Astrocyte of the spinal cord (primary cell): ENCODE data around the gene DCXR.

Source experiments
- DNase-seq: peaks from one replicate; pipeline ENCODE4 v3.0.0; 2011; ENCODE audit warnings: low read depth, low spot score
- H3K4me3 ChIP-seq: 2 replicates; pipeline ENCODE4 v1.5.1; 2011; ENCODE audit warnings: low read depth, mild to moderate bottlenecking, low read length, moderate library complexity
- in situ Hi-C: cut with HindIII; loops from 2 replicates; pipeline ENCODE4 v1.10.0; 2017; ENCODE audit warnings: low sequenced_read_pairs
- TF ChIP-seq, protein P1 (sequence below): IDR thresholded peaks from 2 replicates; pipeline ENCODE4 v1.5.1; 2012; ENCODE audit warnings: low read depth, mild to moderate bottlenecking, low read length, inconsistent platforms

Gene DCXR

DNA sequence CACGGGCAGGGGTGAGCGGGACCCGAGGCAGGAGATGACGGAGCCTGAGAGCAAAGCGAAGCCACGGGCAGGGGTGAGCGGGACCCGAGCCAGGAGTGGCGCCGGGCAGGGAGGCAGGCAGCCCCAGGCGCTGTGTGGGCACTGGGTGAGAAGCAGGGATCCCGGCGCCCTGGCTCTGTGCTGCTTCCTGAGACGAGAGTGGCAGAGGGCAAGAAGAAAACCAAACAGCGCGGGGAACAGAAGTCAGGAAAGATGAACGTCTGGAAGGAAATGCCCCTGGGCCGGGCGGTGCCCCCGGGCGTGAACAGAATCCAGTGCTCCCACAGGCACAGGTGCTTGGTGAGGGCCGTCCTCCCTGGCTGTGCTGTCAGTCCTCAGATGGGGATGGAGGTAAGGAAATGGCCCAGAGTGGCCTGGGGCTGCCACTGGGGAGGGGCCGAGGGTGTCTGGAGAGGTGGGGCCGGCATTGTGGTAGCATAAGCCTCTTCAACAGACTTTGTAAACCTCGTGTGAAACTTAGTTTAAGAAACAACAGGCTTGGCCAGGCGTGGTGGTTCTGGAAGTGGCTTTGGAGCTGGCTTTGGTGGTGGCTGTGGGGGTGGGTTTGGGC lies 50.2 kb downstream of the DCXR start:
- TF ChIP-seq, protein P1, sequence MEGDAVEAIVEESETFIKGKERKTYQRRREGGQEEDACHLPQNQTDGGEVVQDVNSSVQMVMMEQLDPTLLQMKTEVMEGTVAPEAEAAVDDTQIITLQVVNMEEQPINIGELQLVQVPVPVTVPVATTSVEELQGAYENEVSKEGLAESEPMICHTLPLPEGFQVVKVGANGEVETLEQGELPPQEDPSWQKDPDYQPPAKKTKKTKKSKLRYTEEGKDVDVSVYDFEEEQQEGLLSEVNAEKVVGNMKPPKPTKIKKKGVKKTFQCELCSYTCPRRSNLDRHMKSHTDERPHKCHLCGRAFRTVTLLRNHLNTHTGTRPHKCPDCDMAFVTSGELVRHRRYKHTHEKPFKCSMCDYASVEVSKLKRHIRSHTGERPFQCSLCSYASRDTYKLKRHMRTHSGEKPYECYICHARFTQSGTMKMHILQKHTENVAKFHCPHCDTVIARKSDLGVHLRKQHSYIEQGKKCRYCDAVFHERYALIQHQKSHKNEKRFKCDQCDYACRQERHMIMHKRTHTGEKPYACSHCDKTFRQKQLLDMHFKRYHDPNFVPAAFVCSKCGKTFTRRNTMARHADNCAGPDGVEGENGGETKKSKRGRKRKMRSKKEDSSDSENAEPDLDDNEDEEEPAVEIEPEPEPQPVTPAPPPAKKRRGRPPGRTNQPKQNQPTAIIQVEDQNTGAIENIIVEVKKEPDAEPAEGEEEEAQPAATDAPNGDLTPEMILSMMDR, result no peak
- no peak for DNase-seq
- in situ Hi-C loops, result no loop called here
- no peak overlapping the region for H3K4me3 ChIP-seq

DNA sequence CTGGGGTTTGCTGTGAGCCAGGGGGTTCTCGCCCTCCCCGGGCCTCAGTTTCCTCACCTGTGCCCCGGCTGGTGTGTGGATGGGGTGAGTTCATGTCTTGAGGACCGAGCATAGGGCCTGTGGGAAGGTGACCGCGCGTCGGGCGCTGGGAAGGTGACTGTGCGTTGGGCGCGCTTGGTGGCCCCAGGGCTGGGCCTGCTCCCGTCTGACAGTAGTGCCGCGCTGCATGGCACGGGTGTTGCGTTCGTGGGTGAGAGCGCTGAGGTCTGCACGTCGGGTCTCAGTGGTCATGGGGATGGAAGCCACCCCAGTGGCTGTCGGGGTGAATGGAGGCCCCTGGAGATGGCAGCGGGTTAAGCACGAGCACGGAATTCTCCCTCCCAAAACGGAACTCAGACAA lies 50.9 kb downstream of the DCXR start:
- in situ Hi-C loops, result no loop called here
- DNase-seq, result no peak
- no peak overlapping the region for H3K4me3 ChIP-seq
- TF ChIP-seq, protein P1, result no peak
